D341Med (cell line): ENCODE data around the gene CD83.
"Not testable (repeated sequence)": the region's sequence is repeated elsewhere in the genome, so short reads cannot be mapped to it uniquely, and the experiment has no call there.

Experiments used
- DNase-seq: peaks from one replicate; pipeline ENCODE4 v3.0.0; 2012; ENCODE audit warnings: low spot score

Gene CD83

GRCh38 chr6:14147891-14148290 is 30.3 kb downstream of the CD83 start:
- DNase-seq = no peak

GRCh38 chr6:14148471-14148870 is 30.9 kb downstream of the CD83 start:
- DNase-seq = no peak

GRCh38 chr6:14149053-14149738 is 31.6 kb downstream of the CD83 start:
- DNase-seq = no peak

GRCh38 chr6:14149739-14150130 is 32.2 kb downstream of the CD83 start:
- DNase-seq = no peak

GRCh38 chr6:14151300-14151699 is 33.7 kb downstream of the CD83 start:
- not testable (repeated sequence) for DNase-seq

GRCh38 chr6:14151773-14152172 is 34.2 kb downstream of the CD83 start:
- no peak for DNase-seq

GRCh38 chr6:14153228-14153627 is 35.7 kb downstream of the CD83 start:
- no peak for DNase-seq

GRCh38 chr6:14159090-14159489 is 41.5 kb downstream of the CD83 start:
- no peak for DNase-seq

GRCh38 chr6:14162826-14163225 is 45.3 kb downstream of the CD83 start:
- no peak for DNase-seq

GRCh38 chr6:14165091-14165490 is 47.5 kb downstream of the CD83 start:
- DNase-seq = no peak

- no peak for DNase-seq
Observed at GRCh38 chr6:14166839-14167238, 49.3 kb downstream of the CD83 start.

- DNase-seq = no peak
Observed at GRCh38 chr6:14170128-14170527, 52.6 kb downstream of the CD83 start.

- no peak for DNase-seq
Observed at GRCh38 chr6:14172562-14172961, 55.0 kb downstream of the CD83 start.

- no peak for DNase-seq
Observed at GRCh38 chr6:14174226-14174625, 56.7 kb downstream of the CD83 start.

GRCh38 chr6:14174996-14175395 is 57.4 kb downstream of the CD83 start:
- DNase-seq = no peak

- DNase-seq = no peak
Observed at GRCh38 chr6:14176429-14176828, 58.9 kb downstream of the CD83 start.

- no peak for DNase-seq
Observed at GRCh38 chr6:14177413-14178082, 60.0 kb downstream of the CD83 start.

- no peak for DNase-seq
Observed at GRCh38 chr6:14178083-14178445, 60.5 kb downstream of the CD83 start.

GRCh38 chr6:14180609-14181008 is 63.0 kb downstream of the CD83 start:
- no peak for DNase-seq

GRCh38 chr6:14182916-14183315 is 65.3 kb downstream of the CD83 start:
- DNase-seq = no peak
